ENCODE results near the gene FANCC. TPM values are rescaled to one million over a fixed set of nuclear protein-coding genes. Genes with fewer than 3 reads are reported as not detected.
A peak's percentile ranks its signal among the peaks of the same experiment; 100 is the strongest.

The FANCC gene
- total and polyA plus RNA-seq, 2 donors (not counting 1 experiment from before 2014, with no cell fraction given) = 8.9 to 9.0 TPM

DNA sequence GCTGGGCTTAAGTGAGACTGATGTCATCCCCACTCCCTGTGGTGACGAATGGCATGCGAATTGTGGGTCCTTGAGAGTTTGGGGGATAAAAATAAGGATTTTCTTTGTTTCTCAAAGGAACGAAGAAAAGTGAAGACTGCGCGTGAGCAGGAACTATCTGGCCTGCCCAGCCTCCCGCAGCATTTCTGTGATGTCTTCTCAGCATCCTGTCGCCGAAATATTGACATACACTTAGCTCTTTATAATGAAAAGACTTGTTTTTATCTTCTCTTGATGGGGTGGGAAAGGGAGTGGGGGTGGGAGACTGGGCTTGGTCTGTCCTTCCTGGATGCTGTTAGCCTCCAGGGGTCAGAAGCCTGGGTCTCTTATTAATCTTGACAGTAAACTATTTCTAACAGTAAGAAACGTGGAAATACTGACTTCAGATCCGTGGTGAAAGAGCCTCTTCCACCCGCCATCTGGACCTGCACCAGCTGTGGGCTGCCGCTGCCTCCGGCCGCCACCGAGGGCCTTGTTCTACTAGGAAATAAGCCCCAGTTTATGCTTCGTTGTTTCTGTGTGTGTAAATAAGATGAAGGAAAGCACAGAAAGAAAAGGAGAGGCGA is 239.6 kb downstream of the FANCC start:
- no peaks in the 10 kb centered on the region for H3K27me3 ChIP-seq (ENCODE audit: control insufficient read depth, insufficient read depth, low read length)
- TF ChIP-seq EZH2 (IDR thresholded peaks at IDR 0.05; ENCODE audit: low read length, missing control alignments) = no peak
- TF ChIP-seq, protein P1, sequence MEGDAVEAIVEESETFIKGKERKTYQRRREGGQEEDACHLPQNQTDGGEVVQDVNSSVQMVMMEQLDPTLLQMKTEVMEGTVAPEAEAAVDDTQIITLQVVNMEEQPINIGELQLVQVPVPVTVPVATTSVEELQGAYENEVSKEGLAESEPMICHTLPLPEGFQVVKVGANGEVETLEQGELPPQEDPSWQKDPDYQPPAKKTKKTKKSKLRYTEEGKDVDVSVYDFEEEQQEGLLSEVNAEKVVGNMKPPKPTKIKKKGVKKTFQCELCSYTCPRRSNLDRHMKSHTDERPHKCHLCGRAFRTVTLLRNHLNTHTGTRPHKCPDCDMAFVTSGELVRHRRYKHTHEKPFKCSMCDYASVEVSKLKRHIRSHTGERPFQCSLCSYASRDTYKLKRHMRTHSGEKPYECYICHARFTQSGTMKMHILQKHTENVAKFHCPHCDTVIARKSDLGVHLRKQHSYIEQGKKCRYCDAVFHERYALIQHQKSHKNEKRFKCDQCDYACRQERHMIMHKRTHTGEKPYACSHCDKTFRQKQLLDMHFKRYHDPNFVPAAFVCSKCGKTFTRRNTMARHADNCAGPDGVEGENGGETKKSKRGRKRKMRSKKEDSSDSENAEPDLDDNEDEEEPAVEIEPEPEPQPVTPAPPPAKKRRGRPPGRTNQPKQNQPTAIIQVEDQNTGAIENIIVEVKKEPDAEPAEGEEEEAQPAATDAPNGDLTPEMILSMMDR (conservative IDR thresholded peaks at IDR 0.05 in 1 of 2, IDR thresholded peaks at IDR 0.05 in 1 of 2; ENCODE audit: low read depth in 1 of 2, low read length in 2 of 2) = no peak
- peaks cover 33% of the 10 kb centered on the region for H3K36me3 ChIP-seq (ENCODE audit: control insufficient read depth, insufficient read depth, low read length)
- no peak for DNase-seq (ENCODE audit: low read depth in 2 of 2)
- H3K4me2 ChIP-seq (ENCODE audit: extremely low read depth, insufficient read depth, low read length) = no peak overlapping the region
- no peak overlapping the region for H3K4me3 ChIP-seq (replicated peaks in 1 of 4; ENCODE audit: control extremely low read depth in 1 of 4, insufficient read depth in 1 of 4, low read depth in 3 of 4, low read length in 4 of 4)
- H3K27ac ChIP-seq (ENCODE audit: insufficient read depth, low read length) = peak overlapping the region; percentile 58
- no peaks in the 10 kb centered on the region for H3K9me3 ChIP-seq (ENCODE audit: control insufficient read depth, insufficient read depth, low read depth, low read length)
- no peaks in the 10 kb centered on the region for H4K20me1 ChIP-seq (ENCODE audit: control insufficient read depth, extremely low read depth, insufficient read depth, low read length)
- H3K79me2 ChIP-seq (ENCODE audit: control insufficient read depth, insufficient read depth, low read length) = peaks cover 69% of the 10 kb centered on the region
- no peak overlapping the region for H2AFZ ChIP-seq (ENCODE audit: low read length)
- peaks cover 33% of the 10 kb centered on the region for H3K4me1 ChIP-seq (ENCODE audit: control insufficient read depth, extremely low read depth, insufficient read depth, low read length)
- peak overlapping the region; percentile 18 for H3K9ac ChIP-seq (ENCODE audit: insufficient read depth, low read length)

DNA sequence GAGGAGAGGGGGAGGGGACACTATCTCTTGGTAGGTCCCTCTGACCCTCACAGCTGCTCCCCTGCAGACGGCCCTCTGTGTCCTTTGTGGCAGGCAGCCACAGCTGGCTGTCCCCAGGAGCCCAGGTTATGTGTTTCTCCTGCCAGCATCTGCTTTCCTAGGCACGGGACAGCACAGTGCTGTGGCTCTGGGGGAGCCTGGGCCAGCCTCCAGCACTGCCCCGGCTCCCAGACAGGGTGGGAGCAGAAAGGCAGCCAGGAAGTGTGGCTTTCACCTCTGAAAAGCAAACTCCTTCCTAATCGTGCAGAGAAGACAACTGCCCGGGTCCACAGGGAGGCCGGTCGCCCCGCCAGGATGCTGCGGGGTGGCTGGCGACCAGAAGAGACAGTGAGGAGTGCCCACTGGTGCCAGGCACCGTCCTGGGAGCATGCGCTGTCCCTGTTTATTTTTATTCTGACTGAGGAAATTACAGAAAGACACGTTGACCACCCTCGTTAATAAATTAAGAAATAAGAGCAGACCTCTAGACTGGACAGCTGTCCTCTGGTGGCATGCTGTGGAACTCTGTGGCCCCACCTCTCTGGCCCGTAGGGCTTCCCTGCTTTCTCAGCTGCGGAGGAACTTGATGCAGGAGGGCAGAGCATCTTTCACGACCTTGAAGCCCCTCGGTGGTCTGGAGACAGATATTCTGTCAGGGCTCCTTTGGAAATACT is 240.3 kb downstream of the FANCC start:
- Histone ChIP-seq H3K4me3 (replicated peaks in 1 of 4; ENCODE audit: control extremely low read depth in 1 of 4, insufficient read depth in 1 of 4, low read depth in 3 of 4, low read length in 4 of 4) (no peak overlapping the region), H3K4me2 (ENCODE audit: extremely low read depth, insufficient read depth, low read length) (peak overlapping the region; percentile 45), H3K27me3 (ENCODE audit: control insufficient read depth, insufficient read depth, low read length) (no peaks in the 10 kb centered on the region), H3K36me3 (ENCODE audit: control insufficient read depth, insufficient read depth, low read length) (peaks cover 26% of the 10 kb centered on the region), H3K27ac (ENCODE audit: insufficient read depth, low read length) (peak overlapping the region; percentile 58), H3K9ac (ENCODE audit: insufficient read depth, low read length) (peak overlapping the region; percentile 18), H3K4me1 (ENCODE audit: control insufficient read depth, extremely low read depth, insufficient read depth, low read length) (peaks cover 33% of the 10 kb centered on the region), H2AFZ (ENCODE audit: low read length) (no peak overlapping the region), H3K79me2 (ENCODE audit: control insufficient read depth, insufficient read depth, low read length) (peaks cover 71% of the 10 kb centered on the region), H4K20me1 (ENCODE audit: control insufficient read depth, extremely low read depth, insufficient read depth, low read length) (no peaks in the 10 kb centered on the region), H3K9me3 (ENCODE audit: control insufficient read depth, insufficient read depth, low read depth, low read length) (no peaks in the 10 kb centered on the region)
- DNase-seq (ENCODE audit: low read depth in 2 of 2) = no peak
- TF ChIP-seq, protein P1 (conservative IDR thresholded peaks at IDR 0.05 in 1 of 2, IDR thresholded peaks at IDR 0.05 in 1 of 2; ENCODE audit: low read depth in 1 of 2, low read length in 2 of 2) = peak in 1 of 2 donors; percentile 21
- no peak for TF ChIP-seq EZH2 (IDR thresholded peaks at IDR 0.05; ENCODE audit: low read length, missing control alignments)

DNA sequence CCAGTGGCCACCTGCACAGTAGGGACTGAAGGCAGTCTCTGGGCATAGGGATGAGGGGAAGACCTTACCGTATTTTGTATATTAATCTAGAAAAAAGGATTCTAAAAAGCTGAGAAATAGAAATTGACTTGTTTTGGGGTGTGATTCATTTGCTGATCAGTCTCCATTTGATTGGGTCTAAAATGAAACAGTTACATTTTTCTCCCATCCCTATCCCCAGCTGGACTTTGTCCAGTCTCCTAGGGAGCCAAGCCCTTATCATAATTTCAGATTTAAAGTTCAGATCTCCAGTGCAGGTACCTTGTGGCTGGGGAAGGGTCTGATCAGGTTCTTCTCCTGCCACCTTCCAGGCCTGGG is 240.8 kb downstream of the FANCC start:
- peak overlapping the region; percentile 58 for H3K27ac ChIP-seq (ENCODE audit: insufficient read depth, low read length)
- H3K36me3 ChIP-seq (ENCODE audit: control insufficient read depth, insufficient read depth, low read length) = peaks cover 21% of the 10 kb centered on the region
- no peaks in the 10 kb centered on the region for H4K20me1 ChIP-seq (ENCODE audit: control insufficient read depth, extremely low read depth, insufficient read depth, low read length)

More for the DNA sequence above, 240.8 kb downstream of the FANCC start:
- H2AFZ ChIP-seq (ENCODE audit: low read length) = no peak overlapping the region
- DNase-seq (ENCODE audit: low read depth in 2 of 2) = no peak
- peaks cover 76% of the 10 kb centered on the region for H3K79me2 ChIP-seq (ENCODE audit: control insufficient read depth, insufficient read depth, low read length)
- H3K9ac ChIP-seq (ENCODE audit: insufficient read depth, low read length) = no peak overlapping the region
- H3K4me3 ChIP-seq (replicated peaks in 1 of 4; ENCODE audit: control extremely low read depth in 1 of 4, insufficient read depth in 1 of 4, low read depth in 3 of 4, low read length in 4 of 4) = no peak overlapping the region
- H3K4me2 ChIP-seq (ENCODE audit: extremely low read depth, insufficient read depth, low read length) = peak overlapping the region; percentile 45
- TF ChIP-seq EZH2 (IDR thresholded peaks at IDR 0.05; ENCODE audit: low read length, missing control alignments) = no peak
- TF ChIP-seq, protein P1 (conservative IDR thresholded peaks at IDR 0.05 in 1 of 2, IDR thresholded peaks at IDR 0.05 in 1 of 2; ENCODE audit: low read depth in 1 of 2, low read length in 2 of 2) = no peak
- H3K9me3 ChIP-seq (ENCODE audit: control insufficient read depth, insufficient read depth, low read depth, low read length) = no peaks in the 10 kb centered on the region
- peaks cover 33% of the 10 kb centered on the region for H3K4me1 ChIP-seq (ENCODE audit: control insufficient read depth, extremely low read depth, insufficient read depth, low read length)
- H3K27me3 ChIP-seq (ENCODE audit: control insufficient read depth, insufficient read depth, low read length) = no peaks in the 10 kb centered on the region
